Right atrium auricular region (tissue), 2 donors: ENCODE measurements around the gene MYH15. TPM values are rescaled to one million over a fixed set of nuclear protein-coding genes. Genes with fewer than 3 reads are reported as not detected.
A peak's percentile ranks its signal among the peaks of the same experiment; 100 is the strongest.

Source experiments
- DNase-seq: peaks from one replicate; pipeline ENCODE4 v3.0.0-alpha.2; 2019; ENCODE audit warnings: low spot score
- H3K27ac ChIP-seq, 2 donors: fragments of 200-600 bp; sonication (generic); 1 replicate in 1 of 2; 2 replicates in 1 of 2; pipeline ENCODE4 v1.5.1; 2016 to 2019
- H3K27me3 ChIP-seq, 2 donors: fragments of 200-600 bp; sonication (generic); one replicate each; pipeline versions ENCODE4 v1.5.1 to v1.6.0; 2017 to 2019
- H3K36me3 ChIP-seq: fragments of 200-600 bp; sonication (generic); one replicate; pipeline ENCODE4 v1.5.1; 2016
- H3K4me1 ChIP-seq, 2 donors: fragments of 200-600 bp; sonication (generic); one replicate each; pipeline versions ENCODE4 v1.5.1 to v1.6.0; 2017 to 2019
- H3K4me3 ChIP-seq, 2 donors: fragments of 200-600 bp; sonication (generic); 1 replicate in 1 of 2; 2 replicates in 1 of 2; pipeline ENCODE4 v1.5.1; 2017 to 2019; ENCODE audit warnings: mild to moderate bottlenecking in 1 of 2, moderate library complexity in 1 of 2
- H3K9me3 ChIP-seq, 2 donors: fragments of 200-600 bp; sonication (generic); one replicate each; pipeline ENCODE4 v1.5.1; 2019
- CTCF ChIP-seq, 2 donors: fragments of 200-600 bp; sonication (generic); IDR thresholded peaks; one replicate each; pipeline ENCODE4 v1.5.1; 2019; ENCODE audit warnings: antibody characterized with exemption in 2 of 2
- total RNA-seq, 2 donors: library from RNA; depleted of rRNA; stranded (reverse); fragments of >200 nt; gene quantifications; one replicate each; pipeline ENCODE4 v1.1.0, GENCODE V29; 2016

Gene MYH15
- total RNA-seq, 2 donors from 2014 or later, result 0.08 to 0.48 TPM

DNA sequence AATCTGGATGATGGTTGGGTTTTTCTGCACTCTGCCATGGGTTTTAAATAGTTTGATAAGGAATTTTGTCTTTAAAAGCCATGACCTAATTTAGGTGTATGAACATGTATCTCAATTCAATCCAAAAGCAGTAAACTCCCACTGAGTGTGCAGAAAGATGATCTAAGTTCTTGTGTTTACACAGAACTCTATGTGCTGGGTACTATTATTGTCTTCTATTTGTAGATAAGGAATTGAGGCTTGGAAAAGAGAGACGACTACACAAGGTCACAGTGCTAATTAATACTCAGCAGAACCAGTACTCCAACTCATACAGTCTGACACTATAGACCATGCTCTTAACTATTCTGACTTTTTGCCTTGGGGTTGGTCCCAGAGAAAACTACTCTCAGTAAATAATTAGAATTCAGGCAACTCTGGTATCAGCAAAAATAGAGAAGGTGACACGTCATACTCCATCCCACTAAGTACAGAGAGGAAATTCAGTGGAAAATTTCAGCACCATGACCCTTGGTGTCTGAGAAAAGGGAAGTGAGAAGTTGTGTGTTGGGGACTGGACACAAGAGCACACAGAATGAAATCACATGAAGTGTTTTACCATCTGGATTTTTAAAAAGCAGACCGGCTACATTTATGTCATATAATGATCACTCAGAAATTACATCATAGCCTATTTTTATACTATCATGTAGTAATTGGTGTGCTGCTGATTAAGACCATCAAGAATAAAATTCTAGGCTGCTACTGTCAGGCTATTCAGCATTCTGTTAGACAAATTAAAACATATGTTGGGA lies 18.3 kb upstream of the MYH15 start:
- Histone ChIP-seq H3K4me1 (peaks cover 0 to 49% of the 10 kb centered on the region in 2 donors), H3K27me3 (no peaks in the 10 kb centered on the region), H3K36me3 (no peaks in the 10 kb centered on the region), H3K27ac (peak overlapping the region; percentile 59 to 86), H3K4me3 (no peak overlapping the region), H3K9me3 (no peaks in the 10 kb centered on the region)
- TF ChIP-seq CTCF (IDR thresholded peaks at IDR 0.05), result no peak
- DNase-seq, result no peak

DNA sequence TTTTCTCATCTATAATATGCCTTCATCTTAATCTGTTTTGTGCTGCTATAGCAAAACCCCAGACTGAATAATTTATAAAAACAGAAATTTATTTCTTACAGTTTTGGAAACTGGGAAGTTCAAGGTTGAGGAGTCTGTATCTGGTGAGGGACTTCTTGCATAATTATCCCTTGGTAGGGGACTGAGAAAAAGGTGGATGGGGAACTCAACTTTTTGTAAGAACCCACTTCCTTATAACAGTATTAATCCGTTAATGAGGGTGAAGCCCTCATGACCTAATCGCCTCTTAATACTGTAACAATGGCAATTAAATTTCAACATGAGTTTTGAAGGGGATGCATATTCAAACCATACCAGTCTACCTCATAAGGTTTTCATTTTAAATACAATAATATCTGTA lies 17.4 kb upstream of the MYH15 start:
- H3K36me3 ChIP-seq, result no peaks in the 10 kb centered on the region
- no peaks in the 10 kb centered on the region for H3K27me3 ChIP-seq
- H3K4me1 ChIP-seq, result peaks cover 0 to 49% of the 10 kb centered on the region in 2 donors
- no peaks in the 10 kb centered on the region for H3K9me3 ChIP-seq
- no peak for DNase-seq
- peak overlapping the region; percentile 59 to 86 for H3K27ac ChIP-seq
- TF ChIP-seq CTCF (IDR thresholded peaks at IDR 0.05), result no peak
- no peak overlapping the region for H3K4me3 ChIP-seq

- no peak overlapping the region for H3K4me3 ChIP-seq
- H3K36me3 ChIP-seq, result no peaks in the 10 kb centered on the region
- no peaks in the 10 kb centered on the region for H3K9me3 ChIP-seq
- H3K27ac ChIP-seq, result peak overlapping the region; percentile 59 to 86
- no peak for DNase-seq
- TF ChIP-seq CTCF (IDR thresholded peaks at IDR 0.05), result no peak
- H3K27me3 ChIP-seq, result no peaks in the 10 kb centered on the region
- H3K4me1 ChIP-seq, result peaks cover 0 to 49% of the 10 kb centered on the region in 2 donors
Measured at GRCh38 chr3:108527109-108527508, 16.7 kb upstream of the MYH15 start.

DNA sequence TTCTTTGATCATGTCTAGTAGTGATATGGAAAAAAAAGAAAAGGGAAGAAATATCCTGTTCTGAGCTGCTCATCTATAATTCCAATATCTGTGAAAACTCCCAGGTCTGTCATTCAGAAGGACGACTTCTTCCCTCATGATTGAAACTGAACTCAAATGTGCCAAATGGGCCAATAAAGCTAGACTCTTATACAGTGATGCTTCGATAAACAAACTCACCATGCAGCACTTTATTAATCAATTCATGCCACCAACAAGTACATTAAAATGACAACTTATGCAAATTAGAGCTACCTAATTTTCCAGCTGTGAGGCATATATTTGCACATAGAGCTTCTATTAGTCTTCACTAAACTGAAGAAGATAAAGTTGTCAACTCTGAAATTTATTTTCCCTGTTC lies 15.6 kb upstream of the MYH15 start:
- Histone ChIP-seq H3K9me3 (no peaks in the 10 kb centered on the region), H3K4me1 (peaks cover 0 to 49% of the 10 kb centered on the region in 2 donors), H3K27me3 (no peaks in the 10 kb centered on the region), H3K36me3 (no peaks in the 10 kb centered on the region), H3K4me3 (no peak overlapping the region), H3K27ac (peak overlapping the region in 1 of 2 donors; percentile 61)
- DNase-seq, result no peak
- TF ChIP-seq CTCF (IDR thresholded peaks at IDR 0.05), result no peak

DNA sequence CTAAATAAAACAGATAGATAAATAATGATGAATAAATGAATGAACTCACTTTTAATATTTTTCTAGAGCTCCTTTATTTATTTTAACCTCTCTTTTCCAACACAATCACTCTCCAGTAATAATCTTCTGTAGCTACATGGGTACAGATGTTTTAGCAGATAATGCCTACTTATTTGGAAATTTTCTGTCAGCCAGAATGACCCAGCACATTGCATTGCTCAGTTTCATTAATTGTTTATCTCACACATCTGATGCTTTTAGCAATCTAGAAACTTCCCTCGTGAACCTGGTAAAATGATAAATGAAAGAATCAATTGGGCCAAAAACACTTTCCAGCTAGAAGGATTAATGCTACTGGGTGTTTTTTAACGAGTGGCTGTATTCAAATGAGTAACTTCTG lies 14.9 kb upstream of the MYH15 start:
- DNase-seq, result no peak
- no peak overlapping the region for H3K4me3 ChIP-seq
- H3K27ac ChIP-seq, result peak overlapping the region in 1 of 2 donors; percentile 61
- H3K9me3 ChIP-seq, result no peaks in the 10 kb centered on the region
- no peaks in the 10 kb centered on the region for H3K27me3 ChIP-seq
- H3K4me1 ChIP-seq, result peaks cover 0 to 49% of the 10 kb centered on the region in 2 donors
- no peak for TF ChIP-seq CTCF (IDR thresholded peaks at IDR 0.05)
- no peaks in the 10 kb centered on the region for H3K36me3 ChIP-seq
